H1 (cell line): Measurements from ENCODE around the gene FAM186B. TPM values are rescaled to one million over a fixed set of nuclear protein-coding genes. Genes with fewer than 3 reads are reported as not detected.

Experiments
- CTCF ChIA-PET: fragments of 300-600 bp; sonication (Branson Sonifier 250); formaldehyde crosslinking; loops from one replicate; lab custom pipeline; 2021; ENCODE audit not compliant: partially characterized antibody; lab: Charles Lee
- POLR2A ChIA-PET: fragments of 300-600 bp; sonication (Branson Sonifier 250); formaldehyde crosslinking; loops from one replicate; lab custom pipeline; 2021; ENCODE audit warnings: inconsistent platforms; ENCODE audit not compliant: partially characterized antibody; lab: Charles Lee
- DNase-seq, 2 experiments: peaks; one replicate each; pipeline versions ENCODE4 v3.0.0 to v3.0.0-alpha.2; 2010 to 2022; ENCODE audit warnings: low spot score in 2 of 2, low read depth in 1 of 2, mixed read lengths in 1 of 2
- FAIRE-seq: peaks from 2 replicates; lab custom pipeline; 2011; peaks lifted over from hg19 to GRCh38; lab: Jason Lieb, UNC
- H2AFZ ChIP-seq: 2 replicates; pipeline ENCODE4 v1.8.1; 2012; ENCODE audit warnings: low read length, inconsistent platforms
- H2AK5ac ChIP-seq: 2 replicates; pipeline ENCODE4 v1.6.1; 2013; ENCODE audit warnings: low read depth, low read length
- H2BK120ac ChIP-seq: replicated peaks from 2 replicates; pipeline ENCODE3; 2013; ENCODE audit warnings: low read depth, low read length, inconsistent platforms
- H2BK12ac ChIP-seq: 2 replicates; pipeline ENCODE4 v1.6.1; 2013; ENCODE audit warnings: low read depth, low read length
- H2BK15ac ChIP-seq: 2 replicates; pipeline ENCODE4 v1.6.1; 2013; ENCODE audit warnings: low read length
- H2BK20ac ChIP-seq: 2 replicates; pipeline ENCODE4 v1.6.1; 2013; ENCODE audit warnings: low read length
- H2BK5ac ChIP-seq: 2 replicates; pipeline ENCODE4 v1.6.1; 2013; ENCODE audit warnings: low read depth, low read length
- H3K14ac ChIP-seq: 2 replicates; pipeline ENCODE4 v1.6.1; 2013; ENCODE audit warnings: inconsistent platforms; ENCODE audit not compliant: insufficient read length
- H3K18ac ChIP-seq: 2 replicates; pipeline ENCODE4 v1.6.1; 2013; ENCODE audit warnings: low read length; ENCODE audit errors: extremely low read depth
- H3K23ac ChIP-seq: 2 replicates; pipeline ENCODE4 v1.6.1; 2013; ENCODE audit warnings: inconsistent platforms; ENCODE audit not compliant: insufficient read length
- H3K23me2 ChIP-seq: 2 replicates; pipeline ENCODE4 v1.6.1; 2013; ENCODE audit warnings: low read depth, low read length
- H3K27ac ChIP-seq: 2 replicates; pipeline ENCODE4 v1.6.1; 2011; ENCODE audit warnings: low read depth, low read length, inconsistent platforms
- H3K27me3 ChIP-seq, 4 experiments: replicated peaks in 1 of 4; 1 replicate in 1 of 4; 2 replicates in 3 of 4; pipeline versions ENCODE4 v1.6.1 to v1.8.1; 2011 to 2013; ENCODE audit warnings: low read length in 3 of 4, mild to moderate bottlenecking in 3 of 4, inconsistent platforms in 2 of 4, mixed read lengths in 2 of 4, moderate library complexity in 1 of 4; ENCODE audit not compliant: control insufficient read depth in 3 of 4, insufficient read depth in 3 of 4; ENCODE audit errors: extremely low read depth in 1 of 4
- H3K36me3 ChIP-seq, 4 experiments: 2 replicates each; pipeline versions ENCODE4 v1.6.1 to v1.8.1; 2011 to 2013; ENCODE audit warnings: mild to moderate bottlenecking in 4 of 4, low read length in 3 of 4, moderate library complexity in 2 of 4, control low read depth in 1 of 4, inconsistent platforms in 1 of 4; ENCODE audit not compliant: insufficient read depth in 4 of 4, control insufficient read depth in 2 of 4
- H3K4ac ChIP-seq: replicated peaks from 2 replicates; pipeline ENCODE3; 2013; ENCODE audit warnings: low read length, low read depth, mixed read lengths, inconsistent platforms; ENCODE audit not compliant: insufficient read length
- H3K4me1 ChIP-seq, 4 experiments: replicated peaks in 1 of 4; 1 replicate in 1 of 4; 2 replicates in 3 of 4; pipeline versions ENCODE4 v1.6.1 to v1.8.1; 2011 to 2013; ENCODE audit warnings: low read length in 3 of 4, inconsistent platforms in 2 of 4, mixed read lengths in 1 of 4; ENCODE audit not compliant: insufficient read depth in 4 of 4, control insufficient read depth in 3 of 4
- H3K4me2 ChIP-seq, 2 experiments: 2 replicates each; pipeline versions ENCODE4 v1.6.1 to v1.8.1; 2011 to 2013; ENCODE audit warnings: low read depth in 2 of 2, low read length in 2 of 2, control low read depth in 1 of 2, inconsistent platforms in 1 of 2, mild to moderate bottlenecking in 1 of 2; ENCODE audit not compliant: insufficient read depth in 1 of 2
- H3K4me3 ChIP-seq, 4 experiments: fragments of 200-600, 300-600 bp in 1 of 4; sonication (generic), shearing (Covaris generic), sonication (Bioruptor Twin) in 1 of 4; 2 replicates each; pipeline versions ENCODE4 v1.5.1 to v1.8.1; 2011 to 2016; ENCODE audit warnings: low read length in 4 of 4, low read depth in 3 of 4, control low read depth in 2 of 4, inconsistent platforms in 2 of 4, mild to moderate bottlenecking in 2 of 4, mixed read lengths in 1 of 4, moderate library complexity in 1 of 4; ENCODE audit not compliant: insufficient read depth in 2 of 4; ENCODE audit errors: extremely low read depth in 1 of 4
- H3K56ac ChIP-seq: replicated peaks from 2 replicates; pipeline ENCODE3; 2013; ENCODE audit warnings: low read depth, mild to moderate bottlenecking, mixed read lengths, low read length, inconsistent platforms; ENCODE audit not compliant: insufficient read length
- H3K79me1 ChIP-seq: 2 replicates; pipeline ENCODE4 v1.6.1; 2013; ENCODE audit warnings: low read depth, low read length, control low read depth
- H3K79me2 ChIP-seq, 2 experiments: 2 replicates each; pipeline versions ENCODE4 v1.6.1 to v1.8.1; 2012 to 2013; ENCODE audit warnings: low read length in 2 of 2, mild to moderate bottlenecking in 2 of 2, inconsistent platforms in 1 of 2; ENCODE audit not compliant: insufficient read depth in 2 of 2, control insufficient read depth in 1 of 2
- H3K9ac ChIP-seq, 4 experiments: replicated peaks in 1 of 4; 1 replicate in 1 of 4; 2 replicates in 3 of 4; pipeline versions ENCODE4 v1.6.1 to v1.8.1; 2011 to 2013; ENCODE audit warnings: low read depth in 3 of 4, low read length in 3 of 4, control low read depth in 2 of 4, mild to moderate bottlenecking in 2 of 4, moderate library complexity in 2 of 4, inconsistent platforms in 1 of 4; ENCODE audit errors: extremely low read depth in 1 of 4
- H3K9me3 ChIP-seq, 2 experiments: 2 replicates each; pipeline versions ENCODE4 v1.6.1 to v1.8.1; 2012 to 2013; ENCODE audit warnings: mild to moderate bottlenecking in 2 of 2, moderate library complexity in 2 of 2, control low read depth in 1 of 2, inconsistent platforms in 1 of 2, low read depth in 1 of 2, low read length in 1 of 2, mixed read lengths in 1 of 2; ENCODE audit not compliant: insufficient read depth in 2 of 2
- H4K20me1 ChIP-seq, 2 experiments: replicated peaks in 1 of 2; 2 replicates each; pipeline versions ENCODE3 to v1.8.1; 2011 to 2013; ENCODE audit warnings: inconsistent platforms in 2 of 2, low read length in 2 of 2, mild to moderate bottlenecking in 1 of 2; ENCODE audit not compliant: insufficient read depth in 2 of 2, control insufficient read depth in 1 of 2
- H4K5ac ChIP-seq: 2 replicates; pipeline ENCODE4 v1.6.1; 2013; ENCODE audit warnings: low read length, low read depth, mixed read lengths, inconsistent platforms; ENCODE audit not compliant: insufficient read length
- H4K8ac ChIP-seq: 2 replicates; pipeline ENCODE4 v1.8.0; 2013; ENCODE audit warnings: mild to moderate bottlenecking, moderate library complexity, low read length, inconsistent platforms; ENCODE audit not compliant: insufficient read depth; ENCODE audit errors: extremely low read depth
- H4K91ac ChIP-seq: replicated peaks from 2 replicates; pipeline ENCODE3; 2013; ENCODE audit warnings: low read length, mixed read lengths, inconsistent platforms; ENCODE audit not compliant: insufficient read length
- CHD1 ChIP-seq: IDR thresholded peaks from 2 replicates; pipeline ENCODE4 v1.6.1; 2012; ENCODE audit warnings: low read depth, low read length, improper control_type of control experiment
- EGR1 ChIP-seq: IDR thresholded peaks from 2 replicates; pipeline ENCODE4 v1.6.1; 2011; ENCODE audit warnings: low read depth, low read length, borderline replicate concordance
- TBP ChIP-seq: IDR thresholded peaks from 2 replicates; pipeline ENCODE4 v1.6.1; 2011; ENCODE audit warnings: low read depth, low read length, improper control_type of control experiment
- ZNF274 ChIP-seq: IDR thresholded peaks from 2 replicates; pipeline ENCODE4 v1.7.0; 2012; ENCODE audit warnings: low read length, borderline replicate concordance; ENCODE audit errors: extremely low read depth
- WGBS, 2 experiments: shearing (Covaris generic) in 1 of 2; methylation state at CpG; one replicate each; pipeline versions ENCODE4 v1.1.6 to v1.1.7; 2013 to 2015; ENCODE audit warnings: low lambda C conversion rate in 2 of 2, mixed read lengths in 2 of 2, inconsistent platforms in 1 of 2, low coverage in 1 of 2, missing lambda C conversion rate in 1 of 2; ENCODE audit not compliant: insufficient replicate concordance in 2 of 2, insufficient coverage in 1 of 2, insufficient read length in 1 of 2; ENCODE audit errors: extremely low coverage in 1 of 2, missing lambda C conversion rate in 1 of 2; 5-methylcytosine and 5-hydroxymethylcytosine counted together
- polyA plus RNA-seq, 7 experiments: library from polyadenylated mRNA; depleted of rRNA in 3 of 7; stranded (reverse) in 5 of 7; unstranded in 2 of 7; fragments of >200 nt in 5 of 7; fragments of 200-250 nt in 2 of 7; gene quantifications; 1 replicate in 5 of 7; 2 replicates in 1 of 7; 4 replicates in 1 of 7; pipeline versions ENCODE4 v1.2.1 to v1.2.3, GENCODE V29; 2011 to 2013; ENCODE audit warnings: missing spikeins in 2 of 7, mixed read lengths in 2 of 7
- total RNA-seq: library from RNA; stranded (reverse); fragmentation: NEBNext Ultra II Directional; extraction: Animal tissue kit (Norgen Biotek cat#: 25700); gene quantifications from 2 replicates; pipeline ENCODE4 v1.2.1, GENCODE V29; 2021

FAM186B gene
- total and polyA plus RNA-seq, 2 of the 8 experiments (the other 6 are each of a cell fraction or from before 2014, with no cell fraction given): 0.12 to 0.73 TPM

DNA sequence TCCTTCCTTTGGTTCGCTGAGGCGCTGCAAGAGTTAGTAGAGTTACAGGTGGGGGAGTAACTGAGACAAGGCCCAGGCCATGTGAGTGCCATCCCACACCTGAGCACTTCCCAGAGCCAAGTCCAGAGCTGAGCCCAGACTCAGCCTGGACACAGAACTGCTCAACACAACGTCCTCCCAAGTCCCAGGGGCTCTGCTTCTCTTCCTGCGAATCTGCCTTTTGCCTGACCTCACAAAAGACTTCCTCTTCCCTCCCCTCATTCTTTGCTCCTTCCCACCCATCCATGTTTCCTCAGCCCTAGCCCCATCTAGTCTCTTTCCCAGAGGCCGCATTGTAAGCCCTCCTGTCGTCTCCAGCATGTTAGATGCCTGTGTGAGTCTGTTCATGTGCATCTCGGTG lies 20.8 kb downstream of the FAM186B start:
- no peak for FAIRE-seq
- no peak overlapping the region for H3K4me2 ChIP-seq
- H3K9ac ChIP-seq: no peak overlapping the region
- H3K23ac ChIP-seq: no peak overlapping the region
- H3K18ac ChIP-seq: no peak overlapping the region
- H3K4me1 ChIP-seq: peaks cover 0 to 6% (median 4%) of the 10 kb centered on the region in 4 experiments; a peak in 4 of 7 replicates
- no peak for TF ChIP-seq CHD1
- TF ChIP-seq ZNF274: no peak
- TF ChIP-seq EGR1: no peak
- no peak for TF ChIP-seq TBP
- no peak overlapping the region for H4K5ac ChIP-seq
- no peak overlapping the region for H3K4ac ChIP-seq
- no peaks in the 10 kb centered on the region; the same call in 1 of the 2 replicates for H3K79me1 ChIP-seq
- H2AK5ac ChIP-seq: no peak overlapping the region
- H3K27ac ChIP-seq: 0 out of 2 replicates have a peak overlapping the region, but pooled peaks have one; percentile 23
- CTCF ChIA-PET: interaction anchor here (0.7 to 10.8 kb wide), 8 partner anchors 9 to 260 kb away, joined by 3 to 171 read pairs (median 4); partner anchors contain the start of gene PRPF40B
- no peaks in the 10 kb centered on the region; the same call in 1 of the 2 replicates for H3K23me2 ChIP-seq
- DNase-seq: no peak
- no peak overlapping the region for H3K56ac ChIP-seq
- H3K4me3 ChIP-seq: no peak overlapping the region
- H3K14ac ChIP-seq: no peak overlapping the region
- H4K8ac ChIP-seq: no peak overlapping the region
- WGBS, 2 experiments: 77% methylated on average over 7 of the region's 7 CpGs; no CpG with 5 or more reads in 1 of the 2 experiments
- H3K79me2 ChIP-seq: no peaks in the 10 kb centered on the region; a peak in 1 of 4 replicates
- no peak overlapping the region for H2BK120ac ChIP-seq
- POLR2A ChIA-PET: interaction anchor here (1.3 to 2.7 kb wide), 3 partner anchors 19 to 38 kb away, joined by 3 to 5 read pairs (median 4); no protein-coding TSS in a partner anchor
- H4K20me1 ChIP-seq: peaks cover 0 to 8% of the 10 kb centered on the region in 2 experiments
- H2BK5ac ChIP-seq: no peak overlapping the region
- H3K9me3 ChIP-seq: no peaks in the 10 kb centered on the region
- no peak overlapping the region for H2BK12ac ChIP-seq
- no peak overlapping the region for H2BK15ac ChIP-seq
- H3K36me3 ChIP-seq: no peaks in the 10 kb centered on the region; a peak in 1 of 8 replicates
- no peak overlapping the region for H2AFZ ChIP-seq
- no peak overlapping the region for H2BK20ac ChIP-seq
- H4K91ac ChIP-seq: no peak overlapping the region
- no peaks in the 10 kb centered on the region for H3K27me3 ChIP-seq
